ENCODE measurements around the gene PLD6.

The PLD6 gene

DNA sequence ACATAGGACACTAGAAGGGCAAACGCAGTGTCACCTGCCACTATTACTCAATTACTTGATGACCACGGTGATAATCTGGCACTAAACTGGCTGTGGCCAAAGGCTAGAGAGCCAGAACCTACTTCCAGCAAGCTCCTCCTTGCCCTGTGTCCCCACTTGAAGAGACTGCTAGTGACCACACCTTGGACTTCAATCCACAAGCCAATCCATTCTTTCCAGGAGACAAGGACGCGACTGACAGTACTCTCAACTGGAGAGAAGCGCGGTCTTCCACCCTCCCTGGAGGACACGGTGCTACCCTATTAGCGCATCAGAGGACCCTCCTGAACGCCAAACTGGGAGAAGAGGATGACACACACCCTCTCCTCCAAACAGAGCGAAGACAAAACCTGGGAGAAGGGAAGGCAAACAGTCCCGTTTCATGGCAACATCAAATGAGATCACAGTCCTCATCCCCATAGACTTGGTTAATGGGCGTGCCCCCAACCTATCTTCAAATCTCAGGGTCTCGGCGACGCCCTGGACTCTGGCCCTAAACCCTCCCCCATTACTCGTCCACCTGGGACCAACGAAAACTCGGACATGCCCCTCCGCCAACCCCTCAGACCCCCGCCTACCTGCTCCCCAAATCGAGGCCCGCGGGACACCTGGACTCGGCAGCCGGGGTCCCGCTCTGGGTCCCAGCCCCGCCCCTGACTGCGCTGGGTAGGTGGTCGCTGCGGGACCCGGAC is 30.3 kb upstream of the PLD6 start (continued):
- TF ChIP-seq CSDC2 (CRISPR knock-in tag; IDR thresholded peaks at IDR 0.05) (no peak), ZFP30 (CRISPR knock-in tag; IDR thresholded peaks at IDR 0.05) (no peak)
- TF ChIP-seq, protein P1, sequence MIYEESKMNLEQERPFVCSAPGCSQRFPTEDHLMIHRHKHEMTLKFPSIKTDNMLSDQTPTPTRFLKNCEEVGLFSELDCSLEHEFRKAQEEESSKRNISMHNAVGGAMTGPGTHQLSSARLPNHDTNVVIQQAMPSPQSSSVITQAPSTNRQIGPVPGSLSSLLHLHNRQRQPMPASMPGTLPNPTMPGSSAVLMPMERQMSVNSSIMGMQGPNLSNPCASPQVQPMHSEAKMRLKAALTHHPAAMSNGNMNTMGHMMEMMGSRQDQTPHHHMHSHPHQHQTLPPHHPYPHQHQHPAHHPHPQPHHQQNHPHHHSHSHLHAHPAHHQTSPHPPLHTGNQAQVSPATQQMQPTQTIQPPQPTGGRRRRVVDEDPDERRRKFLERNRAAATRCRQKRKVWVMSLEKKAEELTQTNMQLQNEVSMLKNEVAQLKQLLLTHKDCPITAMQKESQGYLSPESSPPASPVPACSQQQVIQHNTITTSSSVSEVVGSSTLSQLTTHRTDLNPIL (CRISPR knock-in tag; IDR thresholded peaks at IDR 0.05; ENCODE audit: low read depth) = no peak

- no peak for TF ChIP-seq ZNF70 (CRISPR knock-in tag; IDR thresholded peaks at IDR 0.05)
- no peak for TF ChIP-seq ZFP3 (CRISPR knock-in tag; IDR thresholded peaks at IDR 0.05)
- TF ChIP-seq TCF4 (CRISPR knock-in tag; IDR thresholded peaks at IDR 0.05; ENCODE audit: borderline replicate concordance) = no peak
- no peak for TF ChIP-seq ZFP30 (CRISPR knock-in tag; IDR thresholded peaks at IDR 0.05)
- TF ChIP-seq ESRRG (CRISPR knock-in tag; IDR thresholded peaks at IDR 0.05) = no peak
- no peak for TF ChIP-seq GLIS3 (CRISPR knock-in tag; IDR thresholded peaks at IDR 0.05)
- TF ChIP-seq RARB (CRISPR knock-in tag; IDR thresholded peaks at IDR 0.05) = no peak
- no peak for TF ChIP-seq CSDC2 (CRISPR knock-in tag; IDR thresholded peaks at IDR 0.05)
- no peak for ATAC-seq
These were observed 29.4 kb upstream of the PLD6 start for GRCh38 chr17:17235212-17236174.

DNA sequence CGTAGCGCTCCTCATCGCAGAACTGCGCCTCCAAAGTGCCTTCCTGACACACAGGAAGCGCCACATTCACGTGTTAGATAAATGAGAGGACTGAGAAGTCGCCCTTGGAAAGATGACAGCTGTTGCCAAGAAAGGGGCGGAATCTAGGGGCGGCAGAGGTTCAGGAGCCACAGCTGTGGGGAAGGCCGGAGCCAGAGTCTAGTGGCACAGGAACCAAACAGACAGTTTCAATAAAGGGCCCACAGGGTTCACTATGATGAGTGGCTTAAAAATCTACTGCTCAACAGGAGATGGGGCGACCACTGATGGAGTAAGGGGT is 26.1 kb upstream of the PLD6 start:
- ATAC-seq = no peak
- TF ChIP-seq ZNF8 (CRISPR knock-in tag; IDR thresholded peaks at IDR 0.05) (no peak), ESRRG (CRISPR knock-in tag; IDR thresholded peaks at IDR 0.05) (no peak), ISL1 (CRISPR knock-in tag; IDR thresholded peaks at IDR 0.05) (no peak), OSR1 (CRISPR knock-in tag; IDR thresholded peaks at IDR 0.05) (no peak), RARB (CRISPR knock-in tag; IDR thresholded peaks at IDR 0.05) (no peak), TCF4 (CRISPR knock-in tag; IDR thresholded peaks at IDR 0.05; ENCODE audit: borderline replicate concordance) (no peak), PPARA (CRISPR knock-in tag; IDR thresholded peaks at IDR 0.05; ENCODE audit: borderline replicate concordance) (no peak), CSRNP3 (CRISPR knock-in tag; IDR thresholded peaks at IDR 0.05) (no peak), GLIS3 (CRISPR knock-in tag; IDR thresholded peaks at IDR 0.05) (no peak), ZNF565 (CRISPR knock-in tag; conservative IDR thresholded peaks at IDR 0.05; ENCODE audit: low read depth) (no peak), CSDC2 (CRISPR knock-in tag; IDR thresholded peaks at IDR 0.05) (no peak), SNAI2 (CRISPR knock-in tag; IDR thresholded peaks at IDR 0.05) (no peak), TOX (CRISPR knock-in tag; IDR thresholded peaks at IDR 0.05; ENCODE audit: borderline replicate concordance) (no peak)
- TF ChIP-seq, protein P2, sequence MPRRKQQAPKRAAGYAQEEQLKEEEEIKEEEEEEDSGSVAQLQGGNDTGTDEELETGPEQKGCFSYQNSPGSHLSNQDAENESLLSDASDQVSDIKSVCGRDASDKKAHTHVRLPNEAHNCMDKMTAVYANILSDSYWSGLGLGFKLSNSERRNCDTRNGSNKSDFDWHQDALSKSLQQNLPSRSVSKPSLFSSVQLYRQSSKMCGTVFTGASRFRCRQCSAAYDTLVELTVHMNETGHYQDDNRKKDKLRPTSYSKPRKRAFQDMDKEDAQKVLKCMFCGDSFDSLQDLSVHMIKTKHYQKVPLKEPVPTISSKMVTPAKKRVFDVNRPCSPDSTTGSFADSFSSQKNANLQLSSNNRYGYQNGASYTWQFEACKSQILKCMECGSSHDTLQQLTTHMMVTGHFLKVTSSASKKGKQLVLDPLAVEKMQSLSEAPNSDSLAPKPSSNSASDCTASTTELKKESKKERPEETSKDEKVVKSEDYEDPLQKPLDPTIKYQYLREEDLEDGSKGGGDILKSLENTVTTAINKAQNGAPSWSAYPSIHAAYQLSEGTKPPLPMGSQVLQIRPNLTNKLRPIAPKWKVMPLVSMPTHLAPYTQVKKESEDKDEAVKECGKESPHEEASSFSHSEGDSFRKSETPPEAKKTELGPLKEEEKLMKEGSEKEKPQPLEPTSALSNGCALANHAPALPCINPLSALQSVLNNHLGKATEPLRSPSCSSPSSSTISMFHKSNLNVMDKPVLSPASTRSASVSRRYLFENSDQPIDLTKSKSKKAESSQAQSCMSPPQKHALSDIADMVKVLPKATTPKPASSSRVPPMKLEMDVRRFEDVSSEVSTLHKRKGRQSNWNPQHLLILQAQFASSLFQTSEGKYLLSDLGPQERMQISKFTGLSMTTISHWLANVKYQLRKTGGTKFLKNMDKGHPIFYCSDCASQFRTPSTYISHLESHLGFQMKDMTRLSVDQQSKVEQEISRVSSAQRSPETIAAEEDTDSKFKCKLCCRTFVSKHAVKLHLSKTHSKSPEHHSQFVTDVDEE (CRISPR knock-in tag; IDR thresholded peaks at IDR 0.05) = no peak
- TF ChIP-seq, protein P3, sequence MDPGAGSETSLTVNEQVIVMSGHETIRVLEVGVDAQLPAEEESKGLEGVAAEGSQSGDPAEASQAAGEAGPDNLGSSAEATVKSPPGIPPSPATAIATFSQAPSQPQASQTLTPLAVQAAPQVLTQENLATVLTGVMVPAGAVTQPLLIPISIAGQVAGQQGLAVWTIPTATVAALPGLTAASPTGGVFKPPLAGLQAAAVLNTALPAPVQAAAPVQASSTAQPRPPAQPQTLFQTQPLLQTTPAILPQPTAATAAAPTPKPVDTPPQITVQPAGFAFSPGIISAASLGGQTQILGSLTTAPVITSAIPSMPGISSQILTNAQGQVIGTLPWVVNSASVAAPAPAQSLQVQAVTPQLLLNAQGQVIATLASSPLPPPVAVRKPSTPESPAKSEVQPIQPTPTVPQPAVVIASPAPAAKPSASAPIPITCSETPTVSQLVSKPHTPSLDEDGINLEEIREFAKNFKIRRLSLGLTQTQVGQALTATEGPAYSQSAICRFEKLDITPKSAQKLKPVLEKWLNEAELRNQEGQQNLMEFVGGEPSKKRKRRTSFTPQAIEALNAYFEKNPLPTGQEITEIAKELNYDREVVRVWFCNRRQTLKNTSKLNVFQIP (CRISPR knock-in tag; IDR thresholded peaks at IDR 0.05; ENCODE audit: borderline replicate concordance, low read depth) = no peak
- TF ChIP-seq, protein P4, sequence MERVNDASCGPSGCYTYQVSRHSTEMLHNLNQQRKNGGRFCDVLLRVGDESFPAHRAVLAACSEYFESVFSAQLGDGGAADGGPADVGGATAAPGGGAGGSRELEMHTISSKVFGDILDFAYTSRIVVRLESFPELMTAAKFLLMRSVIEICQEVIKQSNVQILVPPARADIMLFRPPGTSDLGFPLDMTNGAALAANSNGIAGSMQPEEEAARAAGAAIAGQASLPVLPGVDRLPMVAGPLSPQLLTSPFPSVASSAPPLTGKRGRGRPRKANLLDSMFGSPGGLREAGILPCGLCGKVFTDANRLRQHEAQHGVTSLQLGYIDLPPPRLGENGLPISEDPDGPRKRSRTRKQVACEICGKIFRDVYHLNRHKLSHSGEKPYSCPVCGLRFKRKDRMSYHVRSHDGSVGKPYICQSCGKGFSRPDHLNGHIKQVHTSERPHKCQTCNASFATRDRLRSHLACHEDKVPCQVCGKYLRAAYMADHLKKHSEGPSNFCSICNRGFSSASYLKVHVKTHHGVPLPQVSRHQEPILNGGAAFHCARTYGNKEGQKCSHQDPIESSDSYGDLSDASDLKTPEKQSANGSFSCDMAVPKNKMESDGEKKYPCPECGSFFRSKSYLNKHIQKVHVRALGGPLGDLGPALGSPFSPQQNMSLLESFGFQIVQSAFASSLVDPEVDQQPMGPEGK (CRISPR knock-in tag; IDR thresholded peaks at IDR 0.05; ENCODE audit: borderline replicate concordance) = no peak
- TF ChIP-seq, protein P1 (CRISPR knock-in tag; IDR thresholded peaks at IDR 0.05; ENCODE audit: low read depth) = no peak

All from SK-N-SH treated with all-trans-retinoic acid at 6 μM for 48 hours (cell line).